Measurements from ENCODE around the gene FHDC1.

FHDC1 gene

DNA sequence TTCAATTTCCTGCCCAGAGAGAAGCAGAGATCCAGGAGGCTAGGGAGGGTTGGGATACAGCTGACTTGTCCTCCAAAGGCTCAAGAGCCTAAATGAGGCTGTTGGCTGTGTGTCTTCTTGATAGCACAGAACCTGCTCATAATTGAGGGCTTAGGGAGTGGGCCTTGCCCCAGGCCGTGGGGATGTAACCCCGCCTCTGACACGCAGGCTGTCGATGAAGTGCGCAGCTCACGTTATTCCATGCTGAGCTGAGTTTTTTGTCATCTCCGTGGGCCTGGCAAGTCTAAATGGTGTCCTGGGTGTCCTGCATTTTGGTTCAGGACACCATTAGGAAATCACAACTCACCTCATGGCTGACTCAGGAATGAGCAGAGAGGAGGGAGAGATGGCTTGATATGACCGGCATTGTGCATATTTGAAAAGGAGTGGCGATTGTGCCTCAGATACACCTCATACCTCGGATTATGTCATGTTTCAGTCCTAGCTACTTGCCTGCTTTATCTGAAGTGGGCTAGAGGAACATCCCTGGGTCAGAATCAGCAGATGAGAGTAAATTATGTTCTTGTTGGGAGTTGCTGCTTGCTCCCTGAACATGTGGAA, 43.7 kb downstream of the FHDC1 start:
- H3K27me3 ChIP-seq (ENCODE audit: low read length) = no peaks in the 10 kb centered on the region
- H3K9ac ChIP-seq (ENCODE audit: low read length) = no peak overlapping the region
- H3K9me3 ChIP-seq (ENCODE audit: insufficient read depth, low read length) = no peaks in the 10 kb centered on the region
- H2AFZ ChIP-seq (ENCODE audit: low read depth, low read length, severe bottlenecking) = no peak overlapping the region
- no peaks in the 10 kb centered on the region for H3K79me2 ChIP-seq (ENCODE audit: insufficient read depth, low read length)
- H4K20me1 ChIP-seq (ENCODE audit: low read depth, low read length) = no peaks in the 10 kb centered on the region
- H3K27ac ChIP-seq (ENCODE audit: low read depth, low read length) = no peak overlapping the region
- no peaks in the 10 kb centered on the region for H3F3A ChIP-seq (ENCODE audit: insufficient read depth)
- no peaks in the 10 kb centered on the region for H3K36me3 ChIP-seq (ENCODE audit: low read length)
- H3K4me2 ChIP-seq (ENCODE audit: low read depth, low read length, poor library complexity, severe bottlenecking) = no peak overlapping the region
- TF ChIP-seq, protein P1, sequence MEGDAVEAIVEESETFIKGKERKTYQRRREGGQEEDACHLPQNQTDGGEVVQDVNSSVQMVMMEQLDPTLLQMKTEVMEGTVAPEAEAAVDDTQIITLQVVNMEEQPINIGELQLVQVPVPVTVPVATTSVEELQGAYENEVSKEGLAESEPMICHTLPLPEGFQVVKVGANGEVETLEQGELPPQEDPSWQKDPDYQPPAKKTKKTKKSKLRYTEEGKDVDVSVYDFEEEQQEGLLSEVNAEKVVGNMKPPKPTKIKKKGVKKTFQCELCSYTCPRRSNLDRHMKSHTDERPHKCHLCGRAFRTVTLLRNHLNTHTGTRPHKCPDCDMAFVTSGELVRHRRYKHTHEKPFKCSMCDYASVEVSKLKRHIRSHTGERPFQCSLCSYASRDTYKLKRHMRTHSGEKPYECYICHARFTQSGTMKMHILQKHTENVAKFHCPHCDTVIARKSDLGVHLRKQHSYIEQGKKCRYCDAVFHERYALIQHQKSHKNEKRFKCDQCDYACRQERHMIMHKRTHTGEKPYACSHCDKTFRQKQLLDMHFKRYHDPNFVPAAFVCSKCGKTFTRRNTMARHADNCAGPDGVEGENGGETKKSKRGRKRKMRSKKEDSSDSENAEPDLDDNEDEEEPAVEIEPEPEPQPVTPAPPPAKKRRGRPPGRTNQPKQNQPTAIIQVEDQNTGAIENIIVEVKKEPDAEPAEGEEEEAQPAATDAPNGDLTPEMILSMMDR (IDR thresholded peaks at IDR 0.05; ENCODE audit: insufficient read depth, low read length, poor library complexity, severe bottlenecking) = no peak
- TF ChIP-seq EZH2phosphoT487 (conservative IDR thresholded peaks at IDR 0.05; ENCODE audit: low read length) = no peak
- no peak overlapping the region for H3K4me3 ChIP-seq (ENCODE audit: insufficient read depth, low read length, poor library complexity, severe bottlenecking)
- H3K9me2 ChIP-seq (replicated peaks; ENCODE audit: insufficient read depth, low read length) = no peaks in the 10 kb centered on the region

DNA sequence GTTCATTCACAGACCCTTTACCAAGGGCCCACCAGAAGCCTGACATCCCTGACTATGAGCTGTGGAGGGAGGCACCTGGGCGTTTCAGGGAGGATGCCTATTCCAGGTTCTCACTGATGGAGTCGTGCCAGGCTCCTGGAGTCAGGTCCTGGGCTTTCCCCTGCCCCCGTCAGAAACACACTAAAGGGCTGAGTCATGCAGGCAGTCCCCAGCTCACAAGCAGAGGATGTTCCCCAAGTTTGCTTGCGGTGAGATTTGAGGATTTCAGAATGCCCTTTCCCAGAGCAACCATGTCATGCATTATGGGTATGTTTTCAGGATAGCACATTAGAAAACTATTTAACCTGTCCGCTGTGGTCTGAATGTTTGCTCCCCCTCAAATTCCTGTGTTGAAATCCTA, 45.2 kb downstream of the FHDC1 start:
- Histone ChIP-seq H3K4me2 (ENCODE audit: low read depth, low read length, poor library complexity, severe bottlenecking) (no peak overlapping the region), H3K9me3 (ENCODE audit: insufficient read depth, low read length) (no peaks in the 10 kb centered on the region), H4K20me1 (ENCODE audit: low read depth, low read length) (no peaks in the 10 kb centered on the region), H3K27me3 (ENCODE audit: low read length) (no peaks in the 10 kb centered on the region), H2AFZ (ENCODE audit: low read depth, low read length, severe bottlenecking) (no peak overlapping the region), H3K9ac (ENCODE audit: low read length) (no peak overlapping the region), H3K36me3 (ENCODE audit: low read length) (no peaks in the 10 kb centered on the region), H3K27ac (ENCODE audit: low read depth, low read length) (no peak overlapping the region), H3K9me2 (replicated peaks; ENCODE audit: insufficient read depth, low read length) (no peaks in the 10 kb centered on the region), H3K79me2 (ENCODE audit: insufficient read depth, low read length) (no peaks in the 10 kb centered on the region), H3K4me3 (ENCODE audit: insufficient read depth, low read length, poor library complexity, severe bottlenecking) (no peak overlapping the region), H3F3A (ENCODE audit: insufficient read depth) (no peaks in the 10 kb centered on the region)
- no peak for TF ChIP-seq EZH2phosphoT487 (conservative IDR thresholded peaks at IDR 0.05; ENCODE audit: low read length)
- TF ChIP-seq, protein P1 (IDR thresholded peaks at IDR 0.05; ENCODE audit: insufficient read depth, low read length, poor library complexity, severe bottlenecking) = no peak

DNA sequence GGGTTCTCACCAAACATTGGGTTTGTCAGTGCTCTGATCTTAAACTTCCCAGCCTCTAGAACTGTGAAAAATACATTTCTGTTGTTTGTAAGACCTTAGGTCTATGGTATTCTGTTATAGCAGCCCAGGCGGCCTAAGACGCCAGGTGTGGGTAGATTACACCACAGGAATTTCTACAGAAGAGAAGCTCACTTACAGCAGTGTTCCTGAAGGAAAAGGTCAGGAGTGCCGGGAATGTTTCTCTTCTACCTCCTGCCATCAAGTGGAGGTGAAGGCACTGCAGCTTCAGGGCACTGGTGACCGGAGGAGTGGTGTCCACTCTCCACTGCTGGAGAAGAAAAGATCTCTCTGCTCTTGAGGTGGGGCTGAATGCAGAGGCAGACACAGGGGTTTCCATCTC, 45.7 kb downstream of the FHDC1 start:
- Histone ChIP-seq H3K9me3 (ENCODE audit: insufficient read depth, low read length) (no peaks in the 10 kb centered on the region), H4K20me1 (ENCODE audit: low read depth, low read length) (no peaks in the 10 kb centered on the region), H3K27ac (ENCODE audit: low read depth, low read length) (no peak overlapping the region), H2AFZ (ENCODE audit: low read depth, low read length, severe bottlenecking) (no peak overlapping the region), H3K9me2 (replicated peaks; ENCODE audit: insufficient read depth, low read length) (no peaks in the 10 kb centered on the region), H3K4me3 (ENCODE audit: insufficient read depth, low read length, poor library complexity, severe bottlenecking) (no peak overlapping the region), H3F3A (ENCODE audit: insufficient read depth) (no peaks in the 10 kb centered on the region), H3K36me3 (ENCODE audit: low read length) (no peaks in the 10 kb centered on the region), H3K4me2 (ENCODE audit: low read depth, low read length, poor library complexity, severe bottlenecking) (no peak overlapping the region), H3K9ac (ENCODE audit: low read length) (no peak overlapping the region), H3K27me3 (ENCODE audit: low read length) (no peaks in the 10 kb centered on the region), H3K79me2 (ENCODE audit: insufficient read depth, low read length) (no peaks in the 10 kb centered on the region)
- no peak for TF ChIP-seq EZH2phosphoT487 (conservative IDR thresholded peaks at IDR 0.05; ENCODE audit: low read length)
- TF ChIP-seq, protein P1 (IDR thresholded peaks at IDR 0.05; ENCODE audit: insufficient read depth, low read length, poor library complexity, severe bottlenecking) = no peak
